Endometrium (tissue), 2 donors: ENCODE data around the gene SIM1.
A peak's percentile ranks its signal among the peaks of the same experiment; 100 is the strongest.

Experiments used
- FAIRE-seq: peaks from 2 replicates; lab custom pipeline; 2012; peaks lifted over from hg19 to GRCh38; lab: Jason Lieb, UNC
- donor health status: control.
- donor health status: control.

The SIM1 gene

GRCh38 chr6:100464903-100465700 lies at the start of gene SIM1:
SIM1 (minus strand) TSS chr6:100464921; CDS start chr6:100463468, 1,453 bp downstream.
- FAIRE-seq: no peak

GRCh38 chr6:100512203-100512862 lies 47.6 kb upstream of the SIM1 start:
- FAIRE-seq: no peak

GRCh38 chr6:100509101-100509500 lies 44.4 kb upstream of the SIM1 start:
- FAIRE-seq: no peak

GRCh38 chr6:100506651-100507050 lies 41.9 kb upstream of the SIM1 start:
- FAIRE-seq: no peak

- no peak for FAIRE-seq
These were observed 40.3 kb upstream of the SIM1 start for GRCh38 chr6:100504786-100505737.

- FAIRE-seq: no peak
These were observed 38.5 kb upstream of the SIM1 start for GRCh38 chr6:100503043-100503705.

GRCh38 chr6:100493206-100493888 lies 28.6 kb upstream of the SIM1 start:
- FAIRE-seq: no peak

- FAIRE-seq: no peak
These were observed 27.4 kb upstream of the SIM1 start for GRCh38 chr6:100491952-100492670.

GRCh38 chr6:100490065-100490464 lies 25.3 kb upstream of the SIM1 start:
- no peak for FAIRE-seq

GRCh38 chr6:100488244-100488643 lies 23.5 kb upstream of the SIM1 start:
- no peak for FAIRE-seq

GRCh38 chr6:100487638-100488037 lies 22.9 kb upstream of the SIM1 start:
- no peak for FAIRE-seq

GRCh38 chr6:100485268-100485667 lies 20.5 kb upstream of the SIM1 start:
- no peak for FAIRE-seq

GRCh38 chr6:100484474-100484873 lies 19.8 kb upstream of the SIM1 start:
- no peak for FAIRE-seq

GRCh38 chr6:100482698-100483097 lies 18.0 kb upstream of the SIM1 start:
- FAIRE-seq: no peak

GRCh38 chr6:100479179-100480035 lies 14.7 kb upstream of the SIM1 start:
- peak; percentile 75 for FAIRE-seq

- FAIRE-seq: no peak
These were observed 11.0 kb upstream of the SIM1 start for GRCh38 chr6:100475554-100476320.

GRCh38 chr6:100473182-100473581 lies 8.5 kb upstream of the SIM1 start:
- no peak for FAIRE-seq

- no peak for FAIRE-seq
These were observed 8.0 kb upstream of the SIM1 start for GRCh38 chr6:100472674-100473073.
